A549 (cell line): ENCODE measurements around the gene CNOT3. TPM values are rescaled to one million over a fixed set of nuclear protein-coding genes. Genes with fewer than 3 reads are reported as not detected.

Experiments used
- ATOH8 ChIP-seq: fragments of 250-450 bp; sonication (Bioruptor Pico); IDR thresholded peaks from 2 replicates; pipeline ENCODE4 v1.5.0; 2020; ENCODE audit warnings: low read depth, mild to moderate bottlenecking, moderate library complexity
- CEBPB ChIP-seq, 2 experiments: fragments of >200 bp in 1 of 2; sonication (Bioruptor Twin) in 1 of 2; formaldehyde crosslinking in 1 of 2; IDR thresholded peaks; 2 replicates each; pipeline ENCODE4 v1.6.1; 2012 to 2016
- CHD4 ChIP-seq: fragments of 200-600 bp; sonication (generic); IDR thresholded peaks from 2 replicates; pipeline ENCODE4 v1.6.1; 2016; ENCODE audit warnings: antibody characterized with exemption, mild to moderate bottlenecking, borderline replicate concordance
- CTCF ChIP-seq: fragments of >200 bp; sonication (Bioruptor Twin); formaldehyde crosslinking; IDR thresholded peaks from 3 replicates; pipeline ENCODE4 v1.5.1; 2016
- E2F6 ChIP-seq: IDR thresholded peaks from 2 replicates; pipeline ENCODE4 v1.6.1; 2012; ENCODE audit warnings: low read depth, borderline replicate concordance
- ELK1 ChIP-seq: fragments of 150-350 bp; IDR thresholded peaks from 2 replicates; pipeline ENCODE4 v1.6.1; 2014; ENCODE audit warnings: low read depth, mild to moderate bottlenecking, low read length
- EP300 ChIP-seq, 2 experiments: fragments of >200 bp; sonication (Bioruptor Twin); formaldehyde crosslinking; IDR thresholded peaks; 2 replicates in 1 of 2; 3 replicates in 1 of 2; pipeline ENCODE4 v1.6.1; 2016 to 2017
- HEYL ChIP-seq: fragments of 250-450 bp; sonication (Bioruptor Pico); IDR thresholded peaks from 2 replicates; pipeline ENCODE4 v1.8.0; 2021; ENCODE audit warnings: mild to moderate bottlenecking, moderate library complexity
- HMGXB4 ChIP-seq: fragments of 250-450 bp; sonication (Bioruptor Pico); IDR thresholded peaks from 2 replicates; pipeline ENCODE4 v1.5.0; 2021; ENCODE audit warnings: mild to moderate bottlenecking, moderate library complexity, borderline replicate concordance
- HOXB5 ChIP-seq: fragments of 250-450 bp; sonication (Bioruptor Pico); IDR thresholded peaks from 2 replicates; pipeline ENCODE4 v1.5.0; 2020; ENCODE audit warnings: mild to moderate bottlenecking, moderate library complexity
- KDM1A ChIP-seq: fragments of 200-600 bp; sonication (generic); IDR thresholded peaks from 2 replicates; pipeline ENCODE4 v1.6.1; 2016; ENCODE audit warnings: low read depth, mild to moderate bottlenecking
- MAFK ChIP-seq: fragments of 450-650 bp; IDR thresholded peaks from 2 replicates; pipeline ENCODE4 v1.6.1; 2014; ENCODE audit not compliant: partially characterized antibody
- MAX ChIP-seq: IDR thresholded peaks from 2 replicates; pipeline ENCODE4 v1.6.1; 2012
- MAZ ChIP-seq: fragments of 150-350 bp; IDR thresholded peaks from 2 replicates; pipeline ENCODE4 v1.6.1; 2014; ENCODE audit warnings: antibody characterized with exemption, low read depth, low read length, borderline replicate concordance
- NFE2L2 ChIP-seq: fragments of 150-350 bp; conservative IDR thresholded peaks from 2 replicates; pipeline ENCODE4 v1.6.1; 2014; ENCODE audit warnings: low read length
- PBX3 ChIP-seq: IDR thresholded peaks from 2 replicates; pipeline ENCODE4 v1.6.1; 2012
- PHF8 ChIP-seq: fragments of 200-600 bp; sonication (generic); IDR thresholded peaks from 2 replicates; pipeline ENCODE4 v1.6.1; 2016; ENCODE audit warnings: low read depth, mild to moderate bottlenecking, antibody characterized with exemption, moderate library complexity, borderline replicate concordance
- POLR2A ChIP-seq: IDR thresholded peaks from 2 replicates; pipeline ENCODE4 v1.6.1; 2012; ENCODE audit warnings: mild to moderate bottlenecking, low read length
- POLR2AphosphoS2 ChIP-seq: conservative IDR thresholded peaks from 2 replicates; pipeline ENCODE4 v1.6.1; 2012; ENCODE audit warnings: low read length, improper control_type of control experiment, inconsistent platforms
- RAD21 ChIP-seq, 2 experiments: fragments of >200 bp in 1 of 2; sonication (Bioruptor Twin) in 1 of 2; formaldehyde crosslinking in 1 of 2; IDR thresholded peaks in 1 of 2; conservative IDR thresholded peaks in 1 of 2; 2 replicates in 1 of 2; 3 replicates in 1 of 2; pipeline ENCODE4 v1.6.1; 2012 to 2018; ENCODE audit warnings: inconsistent platforms in 1 of 2
- RCOR1 ChIP-seq: fragments of 150-350 bp; IDR thresholded peaks from 2 replicates; pipeline ENCODE4 v1.6.1; 2014; ENCODE audit warnings: antibody characterized with exemption, low read length, low read depth
- REST ChIP-seq: fragments of 200-600 bp; sonication (generic); IDR thresholded peaks from 2 replicates; pipeline ENCODE4 v1.6.1; 2016; ENCODE audit warnings: antibody characterized with exemption, mild to moderate bottlenecking, moderate library complexity
- TFCP2L1 ChIP-seq: fragments of 250-450 bp; sonication (Bioruptor Pico); IDR thresholded peaks from 2 replicates; pipeline ENCODE4 v1.5.0; 2021; ENCODE audit warnings: mild to moderate bottlenecking
- TP53 ChIP-seq: fragments of 250-450 bp; sonication (Bioruptor Pico); IDR thresholded peaks from 2 replicates; pipeline ENCODE4 v1.5.0; 2021; ENCODE audit warnings: mild to moderate bottlenecking, moderate library complexity
- USF2 ChIP-seq: fragments of 450-650 bp; IDR thresholded peaks from 2 replicates; pipeline ENCODE4 v1.6.1; 2014; ENCODE audit warnings: antibody characterized with exemption
- ZC3H11A ChIP-seq: fragments of 450-650 bp; IDR thresholded peaks from 2 replicates; pipeline ENCODE4 v1.6.1; 2014; ENCODE audit warnings: antibody characterized with exemption, mild to moderate bottlenecking
- ZFP36 ChIP-seq: fragments of 450-650 bp; IDR thresholded peaks from 2 replicates; pipeline ENCODE4 v1.6.1; 2014; ENCODE audit warnings: borderline replicate concordance; ENCODE audit not compliant: partially characterized antibody
- ZNF302 ChIP-seq: fragments of 250-450 bp; sonication (Bioruptor Pico); IDR thresholded peaks from 2 replicates; pipeline ENCODE4 v1.9.0; 2021; ENCODE audit warnings: inconsistent platforms, mild to moderate bottlenecking, moderate library complexity
- polyA plus RNA-seq, 4 experiments: library from polyadenylated mRNA; depleted of rRNA in 3 of 4; stranded (reverse); fragments of >200 nt; fragmentation: RNase III in 1 of 4; extraction: RNeasy Plus Mini Kit Qiagen cat#74134 plus additional on column Dnase treatment in 1 of 4; gene quantifications; 2 replicates in 3 of 4; 3 replicates in 1 of 4; pipeline ENCODE4 v1.2.3, GENCODE V29; 2011 to 2017

The CNOT3 gene
- polyA plus RNA-seq, 2 of the 4 experiments (the other 2 are of a cell fraction) = 24.9 to 59.2 TPM

GRCh38 chr19:54159352-54160181 is 22.0 kb downstream of the CNOT3 start, which contains the start of gene LENG1 (continued):
- TF ChIP-seq USF2 (no peak; the same call in 1 of the 2 replicates), MAZ (no peak), ATOH8 (CRISPR knock-in tag) (no peak), CHD4 (no peak), MAFK (peak; percentile 82), RAD21 (conservative IDR thresholded peaks at IDR 0.05 in 1 of 2, IDR thresholded peaks at IDR 0.05 in 1 of 2) (no peak), CEBPB (IDR thresholded peaks at IDR 0.05) (peak in 1 of 2 experiments; percentile 18; a peak in 2 of 4 replicates), TFCP2L1 (CRISPR knock-in tag) (0 out of 2 replicates have a peak, but pooled peaks have one; percentile 60), HOXB5 (CRISPR knock-in tag) (peak; percentile 17; the same call in 1 of the 2 replicates), ELK1 (0 out of 2 replicates have a peak, but pooled peaks have one; percentile 1), HMGXB4 (CRISPR knock-in tag) (no peak), NFE2L2 (no peak), MAX (peak; percentile 97), HEYL (CRISPR knock-in tag) (no peak), EP300 (IDR thresholded peaks at IDR 0.05) (no peak), CTCF (no peak), ZC3H11A (no peak), REST (no peak), KDM1A (no peak), POLR2A (peak; percentile 82), PBX3 (peak; percentile 62; the same call in 1 of the 2 replicates), ZNF302 (CRISPR knock-in tag) (no peak), RCOR1 (no peak), TP53 (CRISPR knock-in tag) (0 out of 2 replicates have a peak, but pooled peaks have one; percentile 53), POLR2AphosphoS2 (no peak), ZFP36 (no peak), PHF8 (peak; percentile 87; the same call in 1 of the 2 replicates), E2F6 (peak; percentile 97)
- TF ChIP-seq, all 56 proteins: peak for 16
